ENCODE results near the gene LDLRAP1. TPM values are rescaled to one million over a fixed set of nuclear protein-coding genes. Genes with fewer than 3 reads are reported as not detected.

The LDLRAP1 gene
- total RNA-seq, 1 donor from 2014 or later, result 8.0 TPM

- H3K27me3 Mint-ChIP-seq (ENCODE audit: low read depth, unreplicated experiment), result peaks cover 52% of the 10 kb centered on the region
- H3K4me3 Mint-ChIP-seq (ENCODE audit: unreplicated experiment), result no peak overlapping the region
- no peak for FAIRE-seq
- Histone ChIP-seq H3K27ac (ENCODE audit: low read depth, low read length) (no peak overlapping the region), H2AFZ (ENCODE audit: low read depth, low read length) (no peak overlapping the region), H4K20me1 (ENCODE audit: insufficient read depth, low read length) (no peaks in the 10 kb centered on the region), H3K9ac (ENCODE audit: low read length) (no peak overlapping the region), H3K36me3 (ENCODE audit: insufficient read depth, low read length) (no peaks in the 10 kb centered on the region), H3K4me2 (ENCODE audit: low read length) (no peak overlapping the region), H3K79me2 (ENCODE audit: insufficient read depth, low read length) (no peaks in the 10 kb centered on the region), H3K27me3 (ENCODE audit: insufficient read depth, low read length) (peaks cover 37% of the 10 kb centered on the region), H3K4me3 (ENCODE audit: insufficient read depth, low read depth, low read length) (no peak overlapping the region), H3K9me3 (ENCODE audit: insufficient read depth, low read depth, low read length) (no peaks in the 10 kb centered on the region), H3K4me1 (ENCODE audit: insufficient read depth, low read length) (peaks cover 3% of the 10 kb centered on the region)
- H3K9me3 Mint-ChIP-seq (ENCODE audit: unreplicated experiment), result no peaks in the 10 kb centered on the region
- no peak overlapping the region for H3K27ac Mint-ChIP-seq (ENCODE audit: unreplicated experiment)
- H3K4me1 Mint-ChIP-seq (ENCODE audit: low read depth, unreplicated experiment), result no peaks in the 10 kb centered on the region
- TF ChIP-seq EZH2 (IDR thresholded peaks at IDR 0.05; ENCODE audit: insufficient read depth, low read length), result no peak
- no peak for TF ChIP-seq CTCF (IDR thresholded peaks at IDR 0.05; ENCODE audit: insufficient read depth, low read depth, low read length)
- peaks cover 2% of the 10 kb centered on the region for H3K36me3 Mint-ChIP-seq (ENCODE audit: low read depth, unreplicated experiment)
- no peak for DNase-seq (ENCODE audit: low read depth)
Observed at GRCh38 chr1:25607123-25607522, 63.7 kb downstream of the LDLRAP1 start.

DNA sequence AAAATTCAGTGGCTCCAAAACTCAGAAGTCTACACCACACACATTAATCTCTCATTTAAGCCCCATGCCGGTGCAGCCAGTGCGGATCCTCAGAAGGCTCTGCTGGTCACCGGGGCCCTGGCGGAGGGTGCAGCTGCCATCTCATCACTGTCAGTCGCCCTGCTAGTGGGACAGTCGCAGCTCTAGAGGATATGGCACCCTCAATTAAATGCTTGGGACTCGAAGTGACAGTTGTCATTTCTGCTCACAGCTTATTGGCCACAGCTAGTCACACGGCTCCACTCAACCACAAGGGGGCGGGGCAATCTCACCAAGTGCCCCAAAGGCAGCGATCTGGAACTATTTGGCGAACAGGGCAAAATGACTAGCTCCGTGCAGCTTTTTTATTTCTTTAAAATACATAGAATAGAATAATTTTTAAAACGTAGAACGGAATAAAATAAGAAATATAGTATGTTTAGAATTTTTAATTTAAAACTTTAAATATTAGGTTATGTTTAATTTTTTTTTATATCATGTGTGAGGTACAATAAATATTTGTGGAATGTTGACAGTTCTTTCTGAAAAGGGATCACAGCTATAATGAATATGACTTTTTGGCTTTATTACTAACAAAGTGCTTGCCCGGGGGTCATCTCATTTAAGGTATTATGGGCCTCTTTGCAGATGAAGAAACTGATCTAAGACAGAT is 65.2 kb downstream of the LDLRAP1 start:
- Mint-ChIP-seq H3K4me1 (ENCODE audit: low read depth, unreplicated experiment) (no peaks in the 10 kb centered on the region), H3K4me3 (ENCODE audit: unreplicated experiment) (peak overlapping the region; percentile 23), H3K27ac (ENCODE audit: unreplicated experiment) (no peak overlapping the region), H3K9me3 (ENCODE audit: unreplicated experiment) (no peaks in the 10 kb centered on the region), H3K27me3 (ENCODE audit: low read depth, unreplicated experiment) (peaks cover 67% of the 10 kb centered on the region), H3K36me3 (ENCODE audit: low read depth, unreplicated experiment) (peaks cover 2% of the 10 kb centered on the region)
- Histone ChIP-seq H3K9ac (ENCODE audit: low read length) (no peak overlapping the region), H3K27ac (ENCODE audit: low read depth, low read length) (no peak overlapping the region), H3K9me3 (ENCODE audit: insufficient read depth, low read depth, low read length) (no peaks in the 10 kb centered on the region), H2AFZ (ENCODE audit: low read depth, low read length) (no peak overlapping the region), H3K27me3 (ENCODE audit: insufficient read depth, low read length) (peaks cover 47% of the 10 kb centered on the region), H3K36me3 (ENCODE audit: insufficient read depth, low read length) (no peaks in the 10 kb centered on the region), H3K4me2 (ENCODE audit: low read length) (peak overlapping the region; percentile 82), H3K4me3 (ENCODE audit: insufficient read depth, low read depth, low read length) (no peak overlapping the region), H3K4me1 (ENCODE audit: insufficient read depth, low read length) (peaks cover 3% of the 10 kb centered on the region), H4K20me1 (ENCODE audit: insufficient read depth, low read length) (no peaks in the 10 kb centered on the region), H3K79me2 (ENCODE audit: insufficient read depth, low read length) (no peaks in the 10 kb centered on the region)
- FAIRE-seq (no peak), DNase-seq (ENCODE audit: low read depth) (peak; percentile 39)
- TF ChIP-seq EZH2 (IDR thresholded peaks at IDR 0.05; ENCODE audit: insufficient read depth, low read length), result no peak
- peak; percentile 45 for TF ChIP-seq CTCF (IDR thresholded peaks at IDR 0.05; ENCODE audit: insufficient read depth, low read depth, low read length)

GRCh38 chr1:25609921-25610320 is 66.5 kb downstream of the LDLRAP1 start:
- Mint-ChIP-seq H3K27me3 (ENCODE audit: low read depth, unreplicated experiment) (peaks cover 79% of the 10 kb centered on the region), H3K9me3 (ENCODE audit: unreplicated experiment) (no peaks in the 10 kb centered on the region), H3K36me3 (ENCODE audit: low read depth, unreplicated experiment) (peaks cover 2% of the 10 kb centered on the region), H3K27ac (ENCODE audit: unreplicated experiment) (no peak overlapping the region), H3K4me1 (ENCODE audit: low read depth, unreplicated experiment) (no peaks in the 10 kb centered on the region), H3K4me3 (ENCODE audit: unreplicated experiment) (no peak overlapping the region)
- peak; percentile 32 for TF ChIP-seq EZH2 (IDR thresholded peaks at IDR 0.05; ENCODE audit: insufficient read depth, low read length)
- no peak for TF ChIP-seq CTCF (IDR thresholded peaks at IDR 0.05; ENCODE audit: insufficient read depth, low read depth, low read length)
- Histone ChIP-seq H3K27ac (ENCODE audit: low read depth, low read length) (no peak overlapping the region), H3K4me2 (ENCODE audit: low read length) (no peak overlapping the region), H3K79me2 (ENCODE audit: insufficient read depth, low read length) (no peaks in the 10 kb centered on the region), H3K36me3 (ENCODE audit: insufficient read depth, low read length) (no peaks in the 10 kb centered on the region), H4K20me1 (ENCODE audit: insufficient read depth, low read length) (no peaks in the 10 kb centered on the region), H3K4me3 (ENCODE audit: insufficient read depth, low read depth, low read length) (no peak overlapping the region), H3K9ac (ENCODE audit: low read length) (no peak overlapping the region), H3K4me1 (ENCODE audit: insufficient read depth, low read length) (peaks cover 3% of the 10 kb centered on the region), H3K27me3 (ENCODE audit: insufficient read depth, low read length) (peaks cover 55% of the 10 kb centered on the region), H2AFZ (ENCODE audit: low read depth, low read length) (no peak overlapping the region), H3K9me3 (ENCODE audit: insufficient read depth, low read depth, low read length) (no peaks in the 10 kb centered on the region)
- FAIRE-seq (no peak), DNase-seq (ENCODE audit: low read depth) (no peak)

Measured in astrocyte (in vitro differentiated cells and primary cell).